Muscle layer of colon (tissue), 2 donors: Measurements from ENCODE around the gene MTMR4.
"Not testable (repeated sequence)": the region's sequence is repeated elsewhere in the genome, so short reads cannot be mapped to it uniquely, and the experiment has no call there.

ENCODE experiments used
- H3K27ac ChIP-seq: one replicate; pipeline ENCODE4 v1.7.0; 2013; ENCODE audit warnings: low read depth, mild to moderate bottlenecking, low read length, moderate library complexity
- H3K27me3 ChIP-seq, 2 donors: one replicate each; pipeline ENCODE4 v1.7.0; 2013; ENCODE audit warnings: low read length in 2 of 2, mild to moderate bottlenecking in 2 of 2; ENCODE audit not compliant: insufficient read depth in 2 of 2, control insufficient read depth in 1 of 2
- H3K36me3 ChIP-seq: one replicate; pipeline ENCODE4 v1.7.0; 2013; ENCODE audit warnings: mild to moderate bottlenecking, low read length; ENCODE audit not compliant: insufficient read depth
- H3K4me1 ChIP-seq: one replicate; pipeline ENCODE4 v1.7.0; 2013; ENCODE audit warnings: mild to moderate bottlenecking, low read length; ENCODE audit not compliant: insufficient read depth
- H3K4me3 ChIP-seq, 2 donors: one replicate each; pipeline ENCODE4 v1.7.0; 2013; ENCODE audit warnings: low read length in 2 of 2, low read depth in 1 of 2, mild to moderate bottlenecking in 1 of 2, moderate library complexity in 1 of 2
- H3K9ac ChIP-seq: one replicate; pipeline ENCODE4 v1.7.0; 2013; ENCODE audit warnings: low read length
- H3K9me3 ChIP-seq: one replicate; pipeline ENCODE4 v1.7.0; 2013; ENCODE audit warnings: mild to moderate bottlenecking, low read length
- donor health status: abdominal sarcoma.
- donor health status: Adenocarcinoma of cecum.

MTMR4 gene

GRCh38 chr17:58513965-58514769, at the start of gene MTMR4:
Gene MTMR4 (minus strand): TSS chr17:58514638. CDS start chr17:58514407, 231 bp downstream.
- peak within 1 kb of the TSS; percentile 38 for H3K27ac ChIP-seq
- peaks cover 28% of the 10 kb centered on the region for H3K36me3 ChIP-seq
- no peaks in the 10 kb centered on the region for H3K9me3 ChIP-seq
- H3K9ac ChIP-seq = no peak within 1 kb of the TSS
- peaks cover 31% of the 10 kb centered on the region for H3K4me1 ChIP-seq
- H3K27me3 ChIP-seq = no peaks in the 10 kb centered on the region
- H3K4me3 ChIP-seq = peak within 1 kb of the TSS; percentile 53 to 76

DNA sequence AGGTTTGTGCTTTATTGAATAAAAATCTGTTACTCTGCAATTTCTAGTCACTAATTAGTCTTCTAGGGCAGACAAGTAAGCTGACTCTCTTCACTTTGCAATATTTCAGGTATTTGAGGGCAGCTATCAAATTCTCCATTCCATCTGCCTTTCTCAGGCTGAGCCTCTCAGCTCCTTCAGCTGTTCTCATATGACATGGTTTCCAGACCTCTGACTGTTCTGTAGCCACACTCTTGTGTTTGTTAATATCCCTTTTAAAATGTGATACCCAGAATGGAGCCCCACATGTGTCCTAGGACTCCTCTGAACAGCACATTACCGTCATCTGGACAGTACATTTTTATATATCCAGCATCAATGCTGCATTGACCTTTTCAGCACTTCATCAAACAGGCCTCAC, 46.1 kb upstream of the MTMR4 start:
- H3K36me3 ChIP-seq = no peaks in the 10 kb centered on the region
- no peaks in the 10 kb centered on the region for H3K4me1 ChIP-seq
- H3K9ac ChIP-seq = no peak overlapping the region
- no peaks in the 10 kb centered on the region for H3K9me3 ChIP-seq
- H3K4me3 ChIP-seq = no peak overlapping the region
- H3K27ac ChIP-seq = no peak overlapping the region
- no peaks in the 10 kb centered on the region for H3K27me3 ChIP-seq

DNA sequence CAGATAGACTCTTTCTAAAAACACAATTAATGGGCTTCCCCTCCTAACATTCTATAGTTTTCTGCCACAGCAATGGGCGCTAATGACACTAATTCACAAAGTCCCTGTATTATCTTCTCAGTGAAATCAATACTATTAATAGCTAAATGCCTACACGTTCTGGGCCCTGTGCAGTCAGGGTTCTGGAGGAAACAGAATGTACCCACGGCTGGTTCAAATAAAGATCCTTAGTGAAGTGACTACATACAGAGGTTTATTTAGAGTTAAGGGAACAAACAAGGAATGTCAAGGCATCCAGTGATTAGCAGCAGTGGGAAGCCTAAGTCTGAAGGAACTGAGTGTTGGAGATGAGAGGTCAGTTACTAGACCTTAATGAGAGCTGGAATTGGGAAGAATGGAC, 43.5 kb upstream of the MTMR4 start:
- Histone ChIP-seq H3K4me3 (no peak overlapping the region), H3K27ac (no peak overlapping the region), H3K9ac (no peak overlapping the region), H3K9me3 (no peaks in the 10 kb centered on the region), H3K36me3 (no peaks in the 10 kb centered on the region), H3K27me3 (no peaks in the 10 kb centered on the region), H3K4me1 (no peaks in the 10 kb centered on the region)

GRCh38 chr17:58556833-58557250, 42.4 kb upstream of the MTMR4 start:
- Histone ChIP-seq H3K4me1 (no peaks in the 10 kb centered on the region), H3K27ac (no peak overlapping the region), H3K9ac (no peak overlapping the region), H3K4me3 (no peak overlapping the region), H3K27me3 (no peaks in the 10 kb centered on the region), H3K9me3 (no peaks in the 10 kb centered on the region), H3K36me3 (no peaks in the 10 kb centered on the region)

- H3K27me3 ChIP-seq, H3K9me3 ChIP-seq, H3K36me3 ChIP-seq, H3K9ac ChIP-seq, H3K4me1 ChIP-seq, H3K4me3 ChIP-seq, H3K27ac ChIP-seq: not testable (repeated sequence)
Measured at GRCh38 chr17:58555109-58555508, 40.7 kb upstream of the MTMR4 start.

GRCh38 chr17:58541249-58541648, 26.8 kb upstream of the MTMR4 start:
- Histone ChIP-seq H3K36me3 (no peaks in the 10 kb centered on the region), H3K4me3 (no peak overlapping the region), H3K27ac (no peak overlapping the region), H3K27me3 (no peaks in the 10 kb centered on the region), H3K4me1 (no peaks in the 10 kb centered on the region), H3K9me3 (no peaks in the 10 kb centered on the region), H3K9ac (no peak overlapping the region)

DNA sequence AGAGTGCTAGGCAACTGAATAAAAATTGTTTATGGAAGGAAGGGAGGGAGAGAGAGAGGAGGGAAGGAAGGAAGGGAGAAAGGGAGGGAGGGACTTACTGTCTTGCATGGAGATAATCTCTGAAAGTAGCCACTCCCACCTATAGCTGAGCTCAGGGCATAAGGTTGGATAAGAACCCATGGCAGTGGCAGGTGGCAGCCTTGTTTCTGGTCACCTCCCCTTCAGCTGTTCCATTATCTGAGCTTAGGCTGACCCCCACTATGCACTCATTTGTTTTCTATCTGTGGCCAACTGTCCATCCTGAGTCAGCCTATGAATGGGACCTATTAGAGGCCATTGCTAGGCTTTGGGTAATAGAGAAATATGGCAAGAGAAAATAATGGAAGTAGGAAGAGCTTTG, 25.3 kb upstream of the MTMR4 start:
- no peaks in the 10 kb centered on the region for H3K36me3 ChIP-seq
- no peaks in the 10 kb centered on the region for H3K27me3 ChIP-seq
- H3K9ac ChIP-seq = no peak overlapping the region
- H3K9me3 ChIP-seq = no peaks in the 10 kb centered on the region
- no peak overlapping the region for H3K4me3 ChIP-seq
- no peak overlapping the region for H3K27ac ChIP-seq
- no peaks in the 10 kb centered on the region for H3K4me1 ChIP-seq

- H3K27me3 ChIP-seq = no peaks in the 10 kb centered on the region
- no peaks in the 10 kb centered on the region for H3K4me1 ChIP-seq
- H3K9ac ChIP-seq = no peak overlapping the region
- no peaks in the 10 kb centered on the region for H3K9me3 ChIP-seq
- H3K4me3 ChIP-seq = no peak overlapping the region
- no peak overlapping the region for H3K27ac ChIP-seq
- no peaks in the 10 kb centered on the region for H3K36me3 ChIP-seq
Measured at GRCh38 chr17:58538811-58539409, 24.5 kb upstream of the MTMR4 start.

GRCh38 chr17:58537266-58537665, 22.8 kb upstream of the MTMR4 start:
- Histone ChIP-seq H3K4me1 (peaks cover 5% of the 10 kb centered on the region), H3K4me3 (no peak overlapping the region), H3K9ac (no peak overlapping the region), H3K27me3 (no peaks in the 10 kb centered on the region), H3K36me3 (no peaks in the 10 kb centered on the region), H3K27ac (no peak overlapping the region), H3K9me3 (no peaks in the 10 kb centered on the region)

- H3K27me3 ChIP-seq = no peaks in the 10 kb centered on the region
- peaks cover 7% of the 10 kb centered on the region for H3K4me1 ChIP-seq
- H3K27ac ChIP-seq = no peak overlapping the region
- H3K4me3 ChIP-seq = no peak overlapping the region
- no peaks in the 10 kb centered on the region for H3K36me3 ChIP-seq
- H3K9ac ChIP-seq = no peak overlapping the region
- no peaks in the 10 kb centered on the region for H3K9me3 ChIP-seq
Measured at GRCh38 chr17:58536542-58536941, 22.1 kb upstream of the MTMR4 start.

DNA sequence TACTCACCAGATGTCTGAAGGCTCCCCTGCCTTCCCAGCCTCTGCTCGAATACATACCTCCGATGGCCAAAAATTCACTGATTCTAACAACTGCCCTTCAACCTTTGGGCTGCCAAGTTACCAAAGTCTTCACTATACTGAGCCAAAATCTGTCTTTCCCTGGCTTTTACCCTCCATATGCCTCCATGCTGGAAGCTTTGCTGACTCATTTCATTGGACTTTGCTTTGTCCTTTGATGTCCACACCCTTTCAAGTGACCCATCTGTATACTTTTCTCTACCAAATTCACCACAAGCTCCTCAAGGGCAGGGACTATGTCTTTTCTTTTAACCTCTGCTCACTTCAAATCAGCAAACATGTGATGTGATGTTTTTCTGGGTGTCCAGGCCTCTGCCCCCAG, 21.0 kb upstream of the MTMR4 start:
- Histone ChIP-seq H3K9ac (no peak overlapping the region), H3K9me3 (no peaks in the 10 kb centered on the region), H3K27me3 (no peaks in the 10 kb centered on the region), H3K36me3 (no peaks in the 10 kb centered on the region), H3K27ac (no peak overlapping the region), H3K4me3 (no peak overlapping the region), H3K4me1 (peaks cover 7% of the 10 kb centered on the region)
